Measurements from ENCODE around the gene NAPSA.

GRCh38 chr19:50331221-50331993, 34.0 kb downstream of the NAPSA start:
- TF ChIP-seq CTCF (IDR thresholded peaks at IDR 0.05; ENCODE audit: insufficient read depth, low read depth, low read length) (no peak), EZH2 (IDR thresholded peaks at IDR 0.05; ENCODE audit: insufficient read depth, low read length) (peak; percentile 12)

Data from astrocyte (in vitro differentiated cells and primary cell).